Heart right ventricle (tissue), 16 donors: ENCODE data around the gene SLC16A8. TPM values are rescaled to one million over a fixed set of nuclear protein-coding genes. Genes with fewer than 3 reads are reported as not detected.

Experiments used
- ATAC-seq, 8 donors: fragments of 200-7000 bp; cut with Tn5 transposase; one replicate each; pipeline ENCODE4 v1.9.1; 2020; ENCODE audit warnings: mild to moderate bottlenecking in 8 of 8, moderate library complexity in 8 of 8, moderate number of reproducible peaks in 1 of 8
- DNase-seq, 2 donors: peaks; one replicate each; pipeline ENCODE4 v3.0.0-alpha.2; 2020
- H3K27ac ChIP-seq, 10 donors: fragments of 200-600 bp; sonication (generic) in 2 of 10; one replicate each; pipeline versions ENCODE4 v1.5.0 to v1.8.0; 2020 to 2022; ENCODE audit warnings: mild to moderate bottlenecking in 3 of 10
- H3K27me3 ChIP-seq, 7 donors: fragments of 200-600 bp; one replicate each; pipeline ENCODE4 v1.8.0; 2021 to 2022; ENCODE audit warnings: mild to moderate bottlenecking in 2 of 7
- H3K36me3 ChIP-seq, 9 donors: fragments of 200-600 bp; sonication (generic) in 1 of 9; one replicate each; pipeline versions ENCODE4 v1.5.0 to v1.8.0; 2020 to 2022; ENCODE audit warnings: mild to moderate bottlenecking in 2 of 9
- H3K4me1 ChIP-seq, 9 donors: fragments of 200-600 bp; sonication (generic) in 1 of 9; one replicate each; pipeline versions ENCODE4 v1.5.0 to v1.8.0; 2020 to 2022; ENCODE audit warnings: mild to moderate bottlenecking in 4 of 9
- H3K4me3 ChIP-seq, 10 donors: fragments of 200-600 bp; sonication (generic) in 2 of 10; one replicate each; pipeline versions ENCODE4 v1.5.0 to v1.8.0; 2020 to 2022; ENCODE audit warnings: mild to moderate bottlenecking in 7 of 10, moderate library complexity in 2 of 10
- H3K9me3 ChIP-seq, 11 donors: fragments of 200-600 bp in 10 of 11; sonication (generic) in 2 of 11; one replicate each; pipeline versions ENCODE4 v1.5.0 to v1.8.0; 2013 to 2022; ENCODE audit warnings: mild to moderate bottlenecking in 2 of 11, control low read depth in 1 of 11, moderate library complexity in 1 of 11
- WGBS, 2 donors: extraction: QIAGEN DNeasy Blood & Tissue Kit; methylation state at CpG; one replicate each; pipeline ENCODE4 v1.1.7; 2013; ENCODE audit warnings: inconsistent platforms in 1 of 2; 5-methylcytosine and 5-hydroxymethylcytosine counted together
- intact Hi-C, 10 donors: fragments of 100-400 bp; cut with DNase I; formaldehyde crosslinking; loops; one replicate each; pipeline versions ENCODE4 v1.11.1 to v1.14.2; 2022
- polyA plus RNA-seq, 2 donors: library from polyadenylated mRNA; stranded (reverse); fragments of 200-250 nt; gene quantifications; one replicate each; pipeline ENCODE4 v1.2.3, GENCODE V29; 2013
- total RNA-seq, 10 donors: library from RNA; stranded (reverse); fragmentation: NEBNext Ultra II Directional in 3 of 10; extraction: Animal tissue kit (Norgen Biotek cat#: 25700) in 3 of 10; gene quantifications; one replicate each; pipeline versions ENCODE4 v1.2.1 to v1.2.4, GENCODE V29; 2021 to 2023
- TF ChIP-seq, protein P1 (sequence below), 9 donors: fragments of 200-600 bp; sonication (generic) in 2 of 9; IDR thresholded peaks; one replicate each; pipeline versions ENCODE4 v1.5.0 to v1.8.0; 2021 to 2022; ENCODE audit warnings: antibody characterized with exemption in 9 of 9, mild to moderate bottlenecking in 5 of 9, moderate library complexity in 1 of 9
- donor health status: Arrhythmogenic right ventricular cardiomyopathy.
- donor health status: ischemic (EF 13 %, LVEDD 7.1; RV severe dilation, severe dysfunction).
- donor health status: healthy with polysubstance abuse.
- donor health status: DM: no; HTN: yes; CAD: no.
- donor health status: DM: no; HTN: no; CAD: no.
- donor health status: ischemic (EF 25% LVEDD 6.9; RV normal size, moderate dysfunction).
- donor health status: ischemic (EF 25% LVEDD 5.7; RV mildly dilated, moderate dysfunction).
- donor health status: healthy.
- donor health status: DM: yes; HTN: yes; CAD: no.
- donor health status: Ischemic cardiomyopathy.
- donor health status: ischemic (EF 35%, LVEDD 5.7; RV mildly dilated, moderate dysfunction).
- donor health status: nonischemic (EF 11% LVEDD 7.7; RV severe dilation, severe dysfunction).
- donor health status: DM: yes; HTN: yes; CAD: no.
- donor health status: PGD.
- donor health status: ischemic (EF 29% LVEDD 5.4; RV normal size, mild dysfunction).
- donor health status: nonischemic (EF 23%, LVEDD 6.1; RV moderate dilation, normal function).

Gene SLC16A8
- total and polyA plus RNA-seq, 12 donors, result 0.19 to 0.34 (median 0.22) TPM; not detected in 9

DNA sequence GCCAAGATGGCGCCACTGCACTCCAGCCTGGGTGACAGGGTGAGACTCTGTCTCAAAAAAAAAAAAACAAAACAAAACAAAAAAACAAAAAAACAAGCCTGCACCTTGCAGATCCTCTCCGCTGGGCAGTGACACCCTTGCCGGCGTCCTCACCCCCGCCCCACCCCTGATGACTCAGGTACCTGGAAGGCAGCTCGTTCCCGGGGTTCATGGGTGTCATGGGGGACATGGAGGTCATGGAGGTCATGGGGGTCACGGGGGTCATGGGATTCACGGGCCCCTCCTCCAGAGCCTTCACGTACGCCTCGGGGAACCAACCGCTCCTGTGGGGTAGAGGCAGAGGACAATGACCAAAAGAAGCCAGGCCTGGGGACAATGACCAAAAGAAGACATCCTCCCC, 3.0 kb upstream of the SLC16A8 start:
- intact Hi-C loops, result no loop called here
- DNase-seq (no peak), ATAC-seq (no peak)
- Histone ChIP-seq H3K4me3 (no peak overlapping the region), H3K4me1 (peaks cover 1 to 18% (median 15%) of the 10 kb centered on the region in 9 donors), H3K36me3 (no peaks in the 10 kb centered on the region), H3K27me3 (peaks cover 0 to 47% (median 28%) of the 10 kb centered on the region in 7 donors), H3K27ac (no peak overlapping the region), H3K9me3 (no peaks in the 10 kb centered on the region)
- WGBS, 2 donors, result 90 to 94% methylated on average over 13 of the region's 13 CpGs
- TF ChIP-seq, protein P1, sequence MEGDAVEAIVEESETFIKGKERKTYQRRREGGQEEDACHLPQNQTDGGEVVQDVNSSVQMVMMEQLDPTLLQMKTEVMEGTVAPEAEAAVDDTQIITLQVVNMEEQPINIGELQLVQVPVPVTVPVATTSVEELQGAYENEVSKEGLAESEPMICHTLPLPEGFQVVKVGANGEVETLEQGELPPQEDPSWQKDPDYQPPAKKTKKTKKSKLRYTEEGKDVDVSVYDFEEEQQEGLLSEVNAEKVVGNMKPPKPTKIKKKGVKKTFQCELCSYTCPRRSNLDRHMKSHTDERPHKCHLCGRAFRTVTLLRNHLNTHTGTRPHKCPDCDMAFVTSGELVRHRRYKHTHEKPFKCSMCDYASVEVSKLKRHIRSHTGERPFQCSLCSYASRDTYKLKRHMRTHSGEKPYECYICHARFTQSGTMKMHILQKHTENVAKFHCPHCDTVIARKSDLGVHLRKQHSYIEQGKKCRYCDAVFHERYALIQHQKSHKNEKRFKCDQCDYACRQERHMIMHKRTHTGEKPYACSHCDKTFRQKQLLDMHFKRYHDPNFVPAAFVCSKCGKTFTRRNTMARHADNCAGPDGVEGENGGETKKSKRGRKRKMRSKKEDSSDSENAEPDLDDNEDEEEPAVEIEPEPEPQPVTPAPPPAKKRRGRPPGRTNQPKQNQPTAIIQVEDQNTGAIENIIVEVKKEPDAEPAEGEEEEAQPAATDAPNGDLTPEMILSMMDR (IDR thresholded peaks at IDR 0.05), result no peak

DNA sequence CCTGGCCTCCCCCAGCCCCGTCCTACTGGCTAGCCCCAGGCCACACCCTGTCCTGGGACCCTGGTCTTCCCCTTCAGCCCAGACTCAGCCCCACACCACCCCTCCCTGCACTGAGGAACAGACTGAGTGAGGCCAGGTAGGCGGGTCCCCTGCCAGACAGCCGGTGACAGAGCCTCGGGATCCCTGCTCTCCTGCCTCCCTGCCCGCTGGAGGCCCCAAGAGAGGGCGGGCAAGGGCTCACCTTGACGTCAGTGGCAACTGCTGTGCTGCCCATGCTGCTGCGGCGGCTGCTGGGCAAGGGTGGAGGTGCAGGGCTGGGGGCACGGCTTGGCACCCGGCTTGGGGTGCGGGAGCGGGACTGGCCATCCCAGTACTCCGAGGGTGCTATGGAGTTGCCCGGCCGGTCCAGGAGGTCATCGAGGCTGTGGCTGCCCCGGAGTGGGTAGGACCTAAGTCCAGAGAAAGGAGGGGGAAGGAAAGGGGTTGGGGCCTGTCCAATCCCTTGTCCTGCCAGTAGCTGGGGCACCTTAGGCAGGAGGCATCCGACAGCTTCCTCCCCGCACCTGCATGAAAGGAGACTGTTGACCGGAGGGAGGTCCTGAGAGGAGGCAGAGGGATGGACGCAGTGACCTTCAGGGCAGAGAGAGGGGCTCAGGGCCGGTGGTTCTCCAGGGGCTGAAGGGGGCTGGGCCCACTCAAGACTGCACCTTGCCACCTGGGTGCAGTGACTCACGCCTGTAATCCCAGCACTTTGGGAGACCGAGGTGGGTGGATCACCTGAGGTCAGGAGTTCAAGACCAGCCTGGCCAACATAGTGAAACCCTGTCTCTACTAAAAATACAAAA, 2.2 kb upstream of the SLC16A8 start:
- ATAC-seq, result no peak
- peaks cover 0 to 54% (median 33%) of the 10 kb centered on the region in 7 donors for H3K27me3 ChIP-seq
- no peaks in the 10 kb centered on the region for H3K36me3 ChIP-seq
- H3K4me1 ChIP-seq, result peaks cover 6 to 24% (median 21%) of the 10 kb centered on the region in 9 donors
- DNase-seq, result no peak
- H3K27ac ChIP-seq, result no peak overlapping the region
- no peaks in the 10 kb centered on the region for H3K9me3 ChIP-seq
- TF ChIP-seq, protein P1 (IDR thresholded peaks at IDR 0.05), result no peak
- 91 to 93% methylated on average over 22 to 25 of the region's 25 CpGs for WGBS, 2 donors
- intact Hi-C loops, result no loop called here
- H3K4me3 ChIP-seq, result no peak overlapping the region

DNA sequence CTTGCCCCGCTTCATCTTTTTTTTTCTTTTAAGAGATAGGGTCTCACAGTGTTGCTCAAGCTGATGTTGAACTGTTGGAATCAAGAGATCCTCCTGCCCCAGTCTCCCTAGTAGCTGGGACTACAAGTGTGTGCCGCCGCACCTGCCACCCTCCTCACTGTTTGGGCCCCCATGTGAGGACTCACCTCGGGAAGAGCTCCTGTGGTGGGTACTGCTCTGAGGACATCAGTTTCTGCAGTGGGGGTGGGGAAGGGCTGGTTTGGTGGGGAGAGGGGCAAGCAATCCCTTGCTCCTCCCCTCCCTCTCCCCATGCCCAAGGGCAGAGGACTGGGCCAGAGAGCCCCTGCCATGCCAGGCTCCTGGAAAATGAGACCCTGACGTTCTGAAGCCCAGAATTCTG, 1.5 kb upstream of the SLC16A8 start:
- Histone ChIP-seq H3K4me3 (no peak overlapping the region), H3K4me1 (peaks cover 11 to 29% (median 28%) of the 10 kb centered on the region in 9 donors), H3K27ac (no peak overlapping the region), H3K27me3 (peaks cover 0 to 61% (median 33%) of the 10 kb centered on the region in 7 donors), H3K36me3 (no peaks in the 10 kb centered on the region), H3K9me3 (no peaks in the 10 kb centered on the region)
- intact Hi-C loops, result no loop called here
- no peak for DNase-seq
- TF ChIP-seq, protein P1 (IDR thresholded peaks at IDR 0.05), result no peak
- no peak for ATAC-seq
- 67 to 89% methylated on average over 5 of the region's 5 CpGs for WGBS, 2 donors

DNA sequence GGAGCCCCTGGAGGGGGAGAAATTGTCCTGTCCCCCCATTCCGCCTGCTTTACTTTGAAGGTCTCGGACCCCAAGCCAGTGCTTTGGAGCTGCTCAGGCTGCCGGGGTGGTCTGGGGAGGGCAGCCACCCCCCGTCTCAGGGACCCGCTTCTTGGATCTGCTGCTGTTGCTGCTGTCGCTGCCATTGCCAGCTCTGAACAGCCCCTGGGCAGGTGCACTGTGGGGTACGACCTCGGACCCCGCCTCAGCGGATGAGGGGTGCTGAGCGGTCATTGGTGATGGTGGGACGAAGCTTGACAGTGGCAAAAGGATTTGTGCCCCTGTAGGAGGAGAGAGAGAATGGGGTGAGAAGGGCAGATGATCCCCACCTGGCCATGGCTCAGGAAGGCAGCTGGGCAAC, 1.1 kb upstream of the SLC16A8 start:
- peaks cover 0 to 65% (median 33%) of the 10 kb centered on the region in 7 donors for H3K27me3 ChIP-seq

More for the DNA sequence above, 1.1 kb upstream of the SLC16A8 start:
- TF ChIP-seq, protein P1 (IDR thresholded peaks at IDR 0.05), result no peak
- Histone ChIP-seq H3K36me3 (no peaks in the 10 kb centered on the region), H3K27ac (no peak overlapping the region), H3K4me1 (peaks cover 12 to 30% (median 28%) of the 10 kb centered on the region in 9 donors), H3K9me3 (no peaks in the 10 kb centered on the region), H3K4me3 (no peak overlapping the region)
- DNase-seq (no peak), ATAC-seq (no peak)
- 93 to 97% methylated on average over 11 to 12 of the region's 12 CpGs for WGBS, 2 donors
- intact Hi-C loops, result no loop called here
